ENCODE data around the gene RDM1. TPM values are rescaled to one million over a fixed set of nuclear protein-coding genes. Genes with fewer than 3 reads are reported as not detected.

RDM1 gene
- polyA plus RNA-seq, 1 donor (not counting 4 experiments of a cell fraction or from before 2014, with no cell fraction given): 1.1 TPM

- H4K20me1 ChIP-seq (ENCODE audit: control insufficient read depth, extremely low read depth, insufficient read depth, low read length): no peaks in the 10 kb centered on the region
- H3K4me2 ChIP-seq (ENCODE audit: control insufficient read depth, extremely low read depth, insufficient read depth, low read depth, low read length): no peak overlapping the region
- H3K9me1 ChIP-seq (ENCODE audit: control insufficient read depth, extremely low read depth, insufficient read depth, low read length): no peaks in the 10 kb centered on the region
- no peak overlapping the region for H2AFZ ChIP-seq (ENCODE audit: control insufficient read depth, low read length)
- no peak overlapping the region for H3K4me3 ChIP-seq (ENCODE audit: control insufficient read depth in 2 of 3, extremely low read depth in 1 of 3, insufficient read depth in 2 of 3, low read depth in 1 of 3, low read length in 3 of 3)
- DNase-seq (ENCODE audit: low read depth, low spot score): no peak
- dilution Hi-C loops (cut with MboI; ENCODE audit: extremely low pct_ligation_motif_present, low sequenced_read_pairs): no loop called here
- H3K9me3 ChIP-seq (ENCODE audit: control insufficient read depth, low read depth, low read length): no peaks in the 10 kb centered on the region
- H3K27me3 ChIP-seq (ENCODE audit: control insufficient read depth, extremely low read depth, insufficient read depth, low read length): no peaks in the 10 kb centered on the region
- FAIRE-seq: no peak
- no peak overlapping the region for H3K27ac ChIP-seq (ENCODE audit: control insufficient read depth, insufficient read depth, low read length)
- no peaks in the 10 kb centered on the region for H3K36me3 ChIP-seq (ENCODE audit: control insufficient read depth in 2 of 2, extremely low read depth in 1 of 2, insufficient read depth in 2 of 2, low read length in 2 of 2)
- no peaks in the 10 kb centered on the region for H3K4me1 ChIP-seq (ENCODE audit: control insufficient read depth, extremely low read depth, insufficient read depth, low read length)
- H3K9ac ChIP-seq (ENCODE audit: control insufficient read depth, extremely low read depth, insufficient read depth, low read length): no peak overlapping the region
- H3K79me2 ChIP-seq (ENCODE audit: control insufficient read depth, insufficient read depth, low read length): no peaks in the 10 kb centered on the region
- TF ChIP-seq EZH2 (IDR thresholded peaks at IDR 0.05; ENCODE audit: low read length) (no peak), CTCF (optimal IDR thresholded peaks at IDR 0.05 in 1 of 3, IDR thresholded peaks at IDR 0.05 in 1 of 3, conservative IDR thresholded peaks at IDR 0.05 in 1 of 3; ENCODE audit: extremely low read depth in 1 of 3, insufficient read depth in 2 of 3, low read length in 3 of 3) (no peak)
Measured at GRCh38 chr17:35912942-35913341, 17.6 kb downstream of the RDM1 start.

- TF ChIP-seq CTCF (optimal IDR thresholded peaks at IDR 0.05 in 1 of 3, IDR thresholded peaks at IDR 0.05 in 1 of 3, conservative IDR thresholded peaks at IDR 0.05 in 1 of 3; ENCODE audit: extremely low read depth in 1 of 3, insufficient read depth in 2 of 3, low read length in 3 of 3) (no peak), EZH2 (IDR thresholded peaks at IDR 0.05; ENCODE audit: low read length) (no peak)
- Histone ChIP-seq H2AFZ (ENCODE audit: control insufficient read depth, low read length) (no peak overlapping the region), H4K20me1 (ENCODE audit: control insufficient read depth, extremely low read depth, insufficient read depth, low read length) (no peaks in the 10 kb centered on the region), H3K27me3 (ENCODE audit: control insufficient read depth, extremely low read depth, insufficient read depth, low read length) (no peaks in the 10 kb centered on the region), H3K27ac (ENCODE audit: control insufficient read depth, insufficient read depth, low read length) (no peak overlapping the region), H3K9me3 (ENCODE audit: control insufficient read depth, low read depth, low read length) (no peaks in the 10 kb centered on the region), H3K36me3 (ENCODE audit: control insufficient read depth in 2 of 2, extremely low read depth in 1 of 2, insufficient read depth in 2 of 2, low read length in 2 of 2) (no peaks in the 10 kb centered on the region), H3K4me1 (ENCODE audit: control insufficient read depth, extremely low read depth, insufficient read depth, low read length) (no peaks in the 10 kb centered on the region), H3K4me2 (ENCODE audit: control insufficient read depth, extremely low read depth, insufficient read depth, low read depth, low read length) (no peak overlapping the region), H3K79me2 (ENCODE audit: control insufficient read depth, insufficient read depth, low read length) (no peaks in the 10 kb centered on the region), H3K9me1 (ENCODE audit: control insufficient read depth, extremely low read depth, insufficient read depth, low read length) (no peaks in the 10 kb centered on the region), H3K9ac (ENCODE audit: control insufficient read depth, extremely low read depth, insufficient read depth, low read length) (no peak overlapping the region), H3K4me3 (ENCODE audit: control insufficient read depth in 2 of 3, extremely low read depth in 1 of 3, insufficient read depth in 2 of 3, low read depth in 1 of 3, low read length in 3 of 3) (no peak overlapping the region)
- dilution Hi-C loops (cut with MboI; ENCODE audit: extremely low pct_ligation_motif_present, low sequenced_read_pairs): no loop called here
- no peak for FAIRE-seq
- no peak for DNase-seq (ENCODE audit: low read depth, low spot score)
Measured at GRCh38 chr17:35912339-35912912, 18.1 kb downstream of the RDM1 start.
